ENCODE data around the gene HBB.

DNA sequence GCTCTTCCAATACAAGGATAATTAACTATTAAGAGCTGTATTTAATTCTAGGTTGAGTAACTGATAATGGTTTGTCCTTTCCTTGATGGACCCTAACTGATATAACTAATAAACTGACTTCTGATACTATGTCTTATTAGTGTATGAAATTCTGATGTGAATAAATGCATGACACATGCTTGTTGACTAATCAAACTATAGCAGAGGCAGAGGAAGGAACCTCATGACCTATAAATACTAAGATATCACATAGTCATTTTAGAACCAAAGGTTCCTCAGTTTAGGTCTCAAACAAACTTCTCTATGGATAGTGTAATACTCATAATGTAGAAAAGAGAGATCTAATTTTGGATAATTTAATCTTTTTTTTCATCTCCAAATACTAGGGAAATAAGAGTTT lies 12.2 kb upstream of the HBB start:
- TF ChIP-seq POLR2AphosphoS5 (IDR thresholded peaks at IDR 0.05) = no peak
- TF ChIP-seq, protein P1, sequence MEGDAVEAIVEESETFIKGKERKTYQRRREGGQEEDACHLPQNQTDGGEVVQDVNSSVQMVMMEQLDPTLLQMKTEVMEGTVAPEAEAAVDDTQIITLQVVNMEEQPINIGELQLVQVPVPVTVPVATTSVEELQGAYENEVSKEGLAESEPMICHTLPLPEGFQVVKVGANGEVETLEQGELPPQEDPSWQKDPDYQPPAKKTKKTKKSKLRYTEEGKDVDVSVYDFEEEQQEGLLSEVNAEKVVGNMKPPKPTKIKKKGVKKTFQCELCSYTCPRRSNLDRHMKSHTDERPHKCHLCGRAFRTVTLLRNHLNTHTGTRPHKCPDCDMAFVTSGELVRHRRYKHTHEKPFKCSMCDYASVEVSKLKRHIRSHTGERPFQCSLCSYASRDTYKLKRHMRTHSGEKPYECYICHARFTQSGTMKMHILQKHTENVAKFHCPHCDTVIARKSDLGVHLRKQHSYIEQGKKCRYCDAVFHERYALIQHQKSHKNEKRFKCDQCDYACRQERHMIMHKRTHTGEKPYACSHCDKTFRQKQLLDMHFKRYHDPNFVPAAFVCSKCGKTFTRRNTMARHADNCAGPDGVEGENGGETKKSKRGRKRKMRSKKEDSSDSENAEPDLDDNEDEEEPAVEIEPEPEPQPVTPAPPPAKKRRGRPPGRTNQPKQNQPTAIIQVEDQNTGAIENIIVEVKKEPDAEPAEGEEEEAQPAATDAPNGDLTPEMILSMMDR (IDR thresholded peaks at IDR 0.05) = no peak
- TF ChIP-seq POLR2A (IDR thresholded peaks at IDR 0.05) = no peak

Data from transverse colon (tissue), 4 donors.